22Rv1 (cell line): Measurements from ENCODE around the gene ABTB2.
"Not testable (repeated sequence)": the region's sequence is repeated elsewhere in the genome, so short reads cannot be mapped to it uniquely, and the experiment has no call there.

ENCODE experiments used
- H3K27ac ChIP-seq: fragments of 450-650 bp; 2 replicates; pipeline ENCODE4 v1.5.1; 2017
- CTCF ChIP-seq: fragments of 450-650 bp; IDR thresholded peaks from 2 replicates; pipeline ENCODE4 v1.5.1; 2017; ENCODE audit warnings: mild to moderate bottlenecking
- ZFX ChIP-seq: fragments of 450-650 bp; IDR thresholded peaks from 2 replicates; pipeline ENCODE4 v1.6.1; 2017; ENCODE audit warnings: antibody characterized with exemption, borderline replicate concordance

ABTB2 gene

DNA sequence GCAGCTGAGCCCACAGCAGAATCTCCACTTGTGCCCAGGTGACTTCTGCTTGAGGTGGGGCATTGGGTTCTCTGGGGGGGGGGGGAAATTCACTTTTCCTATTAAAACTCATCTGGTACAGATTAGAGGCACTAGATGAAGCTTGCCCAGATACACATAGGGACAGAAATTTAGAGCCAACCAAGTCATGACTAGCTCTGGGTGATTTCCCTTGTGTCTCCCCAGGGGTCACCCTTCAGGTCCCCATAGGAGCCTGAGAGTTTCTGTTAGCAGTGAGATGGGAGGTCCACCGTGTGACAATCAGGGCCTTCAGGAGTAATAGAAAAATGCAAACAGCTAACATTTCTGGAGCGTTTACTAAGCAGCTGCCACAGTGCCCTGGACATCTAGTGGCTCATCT lies 175.4 kb downstream of the ABTB2 start:
- H3K27ac ChIP-seq = no peak overlapping the region

GRCh38 chr11:34181856-34182405 lies 175.9 kb downstream of the ABTB2 start:
- H3K27ac ChIP-seq = no peak overlapping the region
- TF ChIP-seq ZFX = no peak
- no peak for TF ChIP-seq CTCF

More for the DNA sequence above, 175.4 kb downstream of the ABTB2 start:
- TF ChIP-seq CTCF (no peak), ZFX (no peak)

DNA sequence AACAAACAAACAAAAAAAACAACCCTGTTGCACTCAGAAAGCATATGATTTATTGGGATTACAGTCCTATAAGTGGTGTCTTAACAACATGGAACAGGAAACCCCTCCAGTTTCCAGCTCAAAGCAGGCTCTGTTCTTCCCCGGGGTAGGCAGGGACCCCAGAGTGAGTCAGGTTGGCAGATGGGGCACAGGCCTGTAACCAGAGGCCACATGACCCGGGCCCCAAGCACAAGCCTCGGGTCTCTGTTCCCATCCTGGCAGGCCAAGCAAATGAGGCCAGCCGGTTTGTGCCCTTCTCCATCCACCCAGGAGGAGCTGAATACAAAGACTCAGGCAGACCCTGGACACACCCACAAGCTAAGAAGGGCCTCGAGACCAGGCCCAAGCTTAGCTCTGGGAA lies 176.6 kb downstream of the ABTB2 start:
- TF ChIP-seq ZFX = no peak
- no peak for TF ChIP-seq CTCF
- no peak overlapping the region for H3K27ac ChIP-seq

GRCh38 chr11:34180814-34181165 lies 177.0 kb downstream of the ABTB2 start:
- H3K27ac ChIP-seq = not testable (repeated sequence)

DNA sequence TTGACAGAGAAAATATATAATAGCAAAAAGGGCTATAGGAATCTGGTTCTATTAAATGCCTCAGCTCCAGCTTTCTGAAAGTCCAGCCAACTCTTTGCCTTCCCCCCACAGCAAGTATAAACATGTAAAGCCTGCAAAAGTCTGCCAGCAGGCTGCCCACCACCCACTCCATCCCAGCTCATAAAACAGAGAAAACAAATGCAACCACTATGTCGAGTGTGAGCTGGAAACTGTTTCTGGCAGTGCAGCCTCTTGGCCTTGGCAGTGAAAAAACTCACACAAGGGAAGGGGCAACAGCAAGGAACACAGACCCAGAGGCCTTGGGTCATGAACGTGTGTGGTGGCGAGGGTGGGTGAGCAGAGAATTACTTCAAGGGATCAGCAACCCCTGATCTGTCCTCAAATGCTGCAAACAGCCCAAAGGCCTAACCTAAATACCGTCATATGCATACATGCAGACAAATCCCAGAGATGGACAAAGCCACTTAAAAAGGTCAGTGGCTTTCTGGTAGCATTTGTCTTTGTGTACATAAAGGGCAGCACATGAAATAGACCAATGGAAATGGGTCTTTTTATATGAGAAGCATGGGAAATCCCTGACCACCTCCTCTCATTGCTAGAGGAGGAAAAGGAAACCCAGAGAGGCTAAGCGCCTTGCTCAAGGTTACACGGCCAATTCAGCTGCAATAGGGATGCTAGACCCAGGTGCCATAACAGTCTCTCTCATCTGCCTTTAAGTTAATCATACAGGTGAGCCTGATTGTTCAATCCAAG lies 177.6 kb downstream of the ABTB2 start:
- no peak for TF ChIP-seq CTCF
- no peak for TF ChIP-seq ZFX
- H3K27ac ChIP-seq = no peak overlapping the region

GRCh38 chr11:34179026-34179675 lies 178.7 kb downstream of the ABTB2 start:
- TF ChIP-seq ZFX = no peak
- TF ChIP-seq CTCF = no peak

DNA sequence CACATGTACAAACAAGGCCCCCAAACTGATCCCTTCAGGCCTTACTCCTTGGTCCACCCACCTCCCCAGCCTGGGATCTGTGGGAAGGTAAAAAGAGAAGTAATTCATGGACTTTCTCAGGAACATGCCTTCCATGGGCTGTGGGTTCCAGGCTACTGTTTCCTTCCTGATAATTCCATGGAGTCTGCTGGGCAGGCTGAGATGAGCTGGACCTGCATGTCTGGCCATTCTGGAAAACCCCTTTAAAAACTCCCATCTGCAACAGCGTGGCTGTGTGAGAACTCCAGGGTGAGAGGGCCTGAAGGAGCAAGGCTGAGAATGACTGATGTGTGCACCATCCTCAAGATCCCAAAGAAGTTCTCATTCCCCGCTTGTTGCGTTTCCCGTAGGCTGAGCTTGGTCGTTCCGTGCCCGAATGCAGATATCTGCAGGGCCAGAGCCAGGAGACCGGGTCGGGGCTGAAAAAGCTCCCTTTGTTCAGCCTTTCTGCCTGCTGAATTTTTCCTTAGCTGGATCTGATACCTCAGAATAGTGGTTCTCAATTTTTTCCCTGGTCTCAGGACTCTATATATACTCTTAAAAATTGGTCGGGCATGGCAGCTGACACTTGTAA lies 179.5 kb downstream of the ABTB2 start:
- no peak overlapping the region for H3K27ac ChIP-seq
- TF ChIP-seq ZFX (no peak), CTCF (no peak)

More at GRCh38 chr11:34179026-34179675, 178.7 kb downstream of the ABTB2 start:
- H3K27ac ChIP-seq = no peak overlapping the region
